SKM-1 treated with dmso at 0.1 percent for 144 hours (cell line): Measurements from ENCODE around the gene PEX26.
"Not testable (repeated sequence)": the region's sequence is repeated elsewhere in the genome, so short reads cannot be mapped to it uniquely, and the experiment has no call there.

Source experiments
- DNase-seq: peaks from one replicate; lab custom pipeline; 2025; ENCODE audit not compliant: unreplicated experiment; lab: John Stamatoyannopoulos, UW

PEX26 gene

GRCh38 chr22:18093661-18094060 lies 15.9 kb downstream of the PEX26 start:
- DNase-seq: no peak

- no peak for DNase-seq
Observed at GRCh38 chr22:18095101-18095805, 17.5 kb downstream of the PEX26 start.

- DNase-seq: peak; percentile 59
Observed at GRCh38 chr22:18096823-18097222, 19.0 kb downstream of the PEX26 start.

- no peak for DNase-seq
Observed at GRCh38 chr22:18100781-18101180, 23.0 kb downstream of the PEX26 start.

- DNase-seq: peak; percentile 74
Observed at GRCh38 chr22:18101536-18101935, 23.7 kb downstream of the PEX26 start.

- DNase-seq: no peak
Observed at GRCh38 chr22:18103527-18104269, 25.9 kb downstream of the PEX26 start.

GRCh38 chr22:18104566-18104965 lies 26.8 kb downstream of the PEX26 start:
- no peak for DNase-seq

GRCh38 chr22:18105981-18106380 lies 28.2 kb downstream of the PEX26 start:
- not testable (repeated sequence) for DNase-seq

- DNase-seq: not testable (repeated sequence)
Observed at GRCh38 chr22:18106550-18107341, 29.0 kb downstream of the PEX26 start.

GRCh38 chr22:18108187-18108586 lies 30.4 kb downstream of the PEX26 start:
- no peak for DNase-seq

- DNase-seq: no peak
Observed at GRCh38 chr22:18109410-18110193, 31.8 kb downstream of the PEX26 start.

- no peak for DNase-seq
Observed at GRCh38 chr22:18110194-18110953, 32.6 kb downstream of the PEX26 start, which contains the start of gene TUBA8. Gene TUBA8 (plus strand): TSS chr22:18110809. CDS start chr22:18110866, 57 bp downstream.

GRCh38 chr22:18110954-18111758 lies 33.4 kb downstream of the PEX26 start:
- DNase-seq: no peak

- DNase-seq: no peak
Observed at GRCh38 chr22:18111759-18112330, 34.1 kb downstream of the PEX26 start.

- no peak for DNase-seq
Observed at GRCh38 chr22:18112440-18112839, 34.6 kb downstream of the PEX26 start.

- peak; percentile 61 for DNase-seq
Observed at GRCh38 chr22:18113680-18114394, 36.0 kb downstream of the PEX26 start.

- no peak for DNase-seq
Observed at GRCh38 chr22:18114495-18114894, 36.7 kb downstream of the PEX26 start.

- no peak for DNase-seq
Observed at GRCh38 chr22:18114976-18115652, 37.3 kb downstream of the PEX26 start.
